GM19238 (cell line): ENCODE data around the gene PTPRK.

Experiments used
- DNase-seq: peaks from one replicate; pipeline ENCODE4 v3.0.0; 2011; ENCODE audit warnings: low spot score; ENCODE audit not compliant: insufficient read length

The PTPRK gene

GRCh38 chr6:128251445-128252340, 268.7 kb downstream of the PTPRK start:
- no peak for DNase-seq

- DNase-seq, result no peak
Measured at GRCh38 chr6:128250370-128251070, 269.9 kb downstream of the PTPRK start.

GRCh38 chr6:128249429-128249828, 271.0 kb downstream of the PTPRK start:
- no peak for DNase-seq

- no peak for DNase-seq
Measured at GRCh38 chr6:128246472-128247260, 273.7 kb downstream of the PTPRK start.

GRCh38 chr6:128244751-128245405, 275.5 kb downstream of the PTPRK start:
- DNase-seq, result no peak

GRCh38 chr6:128242765-128243403, 277.5 kb downstream of the PTPRK start:
- DNase-seq, result no peak

GRCh38 chr6:128241216-128241615, 279.2 kb downstream of the PTPRK start:
- DNase-seq, result no peak

- no peak for DNase-seq
Measured at GRCh38 chr6:128240024-128240428, 280.4 kb downstream of the PTPRK start.

- DNase-seq, result no peak
Measured at GRCh38 chr6:128239146-128239545, 281.3 kb downstream of the PTPRK start.

GRCh38 chr6:128238225-128238624, 282.2 kb downstream of the PTPRK start:
- no peak for DNase-seq

GRCh38 chr6:128235556-128235955, 284.8 kb downstream of the PTPRK start:
- DNase-seq, result no peak

GRCh38 chr6:128233531-128233930, 286.9 kb downstream of the PTPRK start:
- no peak for DNase-seq

GRCh38 chr6:128230267-128230989, 290.0 kb downstream of the PTPRK start:
- no peak for DNase-seq

- DNase-seq, result no peak
Measured at GRCh38 chr6:128225612-128226011, 294.8 kb downstream of the PTPRK start.

- DNase-seq, result no peak
Measured at GRCh38 chr6:128216917-128217316, 303.5 kb downstream of the PTPRK start.

GRCh38 chr6:128209771-128210170, 310.6 kb downstream of the PTPRK start:
- no peak for DNase-seq

GRCh38 chr6:128208851-128209580, 311.4 kb downstream of the PTPRK start:
- DNase-seq, result no peak

- no peak for DNase-seq
Measured at GRCh38 chr6:128208078-128208477, 312.3 kb downstream of the PTPRK start.

- DNase-seq, result no peak
Measured at GRCh38 chr6:128206610-128207426, 313.6 kb downstream of the PTPRK start.
